IPS-18c (cell line): ENCODE results near the gene POLR1H.
A peak's percentile ranks its signal among the peaks of the same experiment; 100 is the strongest.

ENCODE experiments used
- H3K4me3 ChIP-seq: 2 replicates; pipeline ENCODE4 v1.7.0; 2013; ENCODE audit warnings: low read depth, mild to moderate bottlenecking, low read length, moderate library complexity; ENCODE audit not compliant: insufficient read depth
- H3K9me3 ChIP-seq: one replicate; pipeline ENCODE4 v1.6.1; 2013; ENCODE audit warnings: mild to moderate bottlenecking, low read length, moderate library complexity; ENCODE audit not compliant: control insufficient read depth, insufficient read depth

POLR1H gene

DNA sequence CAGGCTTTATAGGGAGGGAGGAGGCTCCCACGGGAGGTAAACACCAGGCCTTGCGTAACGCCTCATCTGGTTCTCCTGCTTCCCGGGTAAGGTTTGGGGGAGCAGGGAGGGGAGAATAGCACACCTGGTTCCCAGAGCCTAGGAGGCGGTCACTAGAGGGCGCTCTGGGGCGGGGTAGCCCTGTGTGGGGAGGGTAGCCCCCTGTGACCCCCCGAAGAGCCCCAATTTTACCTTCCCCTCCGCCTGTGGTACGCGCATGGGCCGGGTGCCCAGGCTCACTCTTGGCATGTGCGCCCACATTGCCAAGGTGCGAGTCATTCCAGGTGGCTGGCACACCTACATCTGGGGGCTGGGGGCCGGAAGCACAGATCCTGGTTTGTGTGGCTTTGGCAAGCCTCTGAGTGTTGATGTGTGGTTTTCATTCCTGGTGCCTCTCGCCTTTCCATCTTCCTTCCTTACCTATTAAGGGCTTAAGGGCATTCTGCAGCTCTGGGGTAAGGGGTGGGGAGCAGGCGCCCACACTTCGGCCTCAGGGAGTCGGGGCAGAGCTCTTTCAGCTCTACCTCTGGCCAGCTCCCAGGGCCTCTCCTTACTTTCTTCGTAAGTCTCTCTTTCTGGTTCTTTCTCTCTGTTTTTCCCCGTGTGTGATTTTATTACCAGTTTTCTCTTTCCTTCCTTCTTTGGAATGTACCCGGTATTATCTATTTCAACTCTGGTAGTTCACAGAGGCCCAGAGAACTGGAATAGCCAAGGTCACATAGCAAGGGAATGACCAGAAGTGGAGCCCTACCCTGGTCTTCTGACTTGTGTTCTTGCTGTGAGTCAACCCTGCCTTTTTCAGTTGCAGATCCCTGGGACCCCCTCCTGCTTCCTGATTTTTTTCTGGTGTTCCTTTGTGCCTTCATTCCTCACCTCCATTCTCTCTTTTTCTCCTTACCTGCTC lies 15.0 kb downstream of the POLR1H start:
- Histone ChIP-seq H3K4me3 (peak overlapping the region; percentile 75), H3K9me3 (no peaks in the 10 kb centered on the region)

DNA sequence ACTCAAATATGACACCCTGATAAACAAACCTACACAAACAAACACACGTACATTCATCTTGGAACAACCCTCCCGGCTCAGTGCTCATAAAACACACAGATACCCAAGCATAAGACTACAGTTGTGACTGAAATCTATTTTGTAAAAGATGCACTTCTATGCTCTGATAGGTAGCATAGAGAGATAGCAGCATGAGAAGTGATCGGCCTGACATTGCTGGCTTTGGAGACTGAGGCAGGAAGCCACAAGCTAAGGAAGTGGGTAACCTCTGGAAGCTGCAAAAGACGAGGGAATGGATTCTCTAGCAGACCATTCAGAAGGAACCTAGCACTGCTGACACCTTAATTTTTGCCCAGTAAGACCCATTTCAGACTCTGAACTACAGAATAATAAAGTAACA lies 16.2 kb downstream of the POLR1H start:
- H3K4me3 ChIP-seq, result no peak overlapping the region

DNA sequence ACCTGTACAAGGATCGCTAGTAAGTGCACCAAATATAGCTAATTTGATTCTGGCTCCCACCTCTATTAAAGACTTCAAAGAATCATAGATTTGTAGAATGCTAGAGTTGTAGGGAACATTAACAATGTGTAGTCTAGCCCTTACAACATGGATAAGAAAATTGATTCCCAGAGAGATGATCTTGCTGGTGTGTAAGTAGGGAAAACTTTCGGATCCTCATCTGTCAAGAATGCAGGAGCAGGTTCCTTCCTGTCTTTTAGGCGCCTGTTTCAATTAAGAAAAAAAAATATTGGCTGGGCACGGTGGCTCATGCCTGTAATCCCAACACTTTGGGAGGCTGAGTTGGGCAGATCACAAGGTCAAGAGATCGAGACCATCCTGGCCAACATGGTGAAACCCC lies 26.8 kb downstream of the POLR1H start:
- Histone ChIP-seq H3K4me3 (no peak overlapping the region), H3K9me3 (peaks cover 2% of the 10 kb centered on the region)

More for the DNA sequence above, 16.2 kb downstream of the POLR1H start:
- no peaks in the 10 kb centered on the region for H3K9me3 ChIP-seq

- no peak overlapping the region for H3K4me3 ChIP-seq
- peaks cover 2% of the 10 kb centered on the region for H3K9me3 ChIP-seq
Observed at GRCh38 chr6:30091577-30092381, 30.7 kb downstream of the POLR1H start.

- no peaks in the 10 kb centered on the region for H3K9me3 ChIP-seq
- H3K4me3 ChIP-seq, result no peak overlapping the region
Observed at GRCh38 chr6:30092852-30093543, 31.9 kb downstream of the POLR1H start.

DNA sequence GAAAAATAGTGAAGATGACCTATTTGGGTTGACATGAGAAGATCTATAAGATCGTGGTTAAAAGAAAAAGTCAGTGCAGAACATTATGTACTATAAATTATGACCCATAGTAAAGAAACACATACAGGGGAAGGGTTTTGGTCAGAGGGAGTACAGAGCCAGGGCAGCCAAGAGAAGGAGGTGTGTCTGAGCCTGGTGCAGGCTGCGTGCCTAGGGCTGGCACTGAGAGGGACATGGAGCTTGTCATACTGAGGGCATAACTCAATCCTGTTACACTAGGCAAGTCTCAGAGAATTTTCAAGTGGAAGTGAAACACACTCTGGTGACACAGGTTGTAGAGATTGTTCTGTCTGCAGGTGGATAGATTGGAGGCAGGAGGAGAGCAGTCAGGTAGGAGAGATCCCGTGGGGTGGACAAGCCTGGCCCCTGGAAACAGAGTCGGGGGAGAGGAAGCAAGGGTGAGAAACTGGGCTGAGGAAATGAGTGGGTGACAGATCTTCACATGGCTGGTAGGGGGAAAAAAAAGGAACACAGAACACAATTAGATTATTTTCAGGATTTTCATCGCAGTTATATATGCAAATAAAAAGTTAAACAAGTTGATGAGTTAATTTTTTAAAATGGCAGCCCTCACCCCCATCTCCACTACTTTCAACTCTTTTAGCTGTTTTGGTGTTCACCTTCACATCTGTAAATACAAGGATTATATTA lies 33.0 kb downstream of the POLR1H start:
- H3K4me3 ChIP-seq, result no peak overlapping the region
- H3K9me3 ChIP-seq, result no peaks in the 10 kb centered on the region

DNA sequence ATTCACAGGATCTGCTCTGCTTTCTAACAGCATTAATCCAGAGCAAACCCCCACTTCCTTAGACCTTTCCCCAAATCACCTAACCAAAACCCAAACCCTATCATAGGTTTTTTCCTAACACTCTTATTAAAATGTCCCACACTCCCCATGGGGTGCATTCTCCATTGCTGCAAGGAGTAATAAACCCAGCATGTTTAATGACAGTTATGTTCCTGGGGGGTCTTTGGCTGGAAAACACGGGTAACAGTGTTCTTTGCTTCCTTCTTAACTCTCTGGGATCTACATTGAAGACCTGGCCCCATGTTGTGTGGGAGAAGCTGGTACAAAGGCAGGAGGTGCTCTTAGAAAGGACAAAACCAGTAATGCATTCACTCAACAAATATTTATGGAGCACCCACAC lies 35.8 kb downstream of the POLR1H start:
- Histone ChIP-seq H3K4me3 (no peak overlapping the region), H3K9me3 (no peaks in the 10 kb centered on the region)

DNA sequence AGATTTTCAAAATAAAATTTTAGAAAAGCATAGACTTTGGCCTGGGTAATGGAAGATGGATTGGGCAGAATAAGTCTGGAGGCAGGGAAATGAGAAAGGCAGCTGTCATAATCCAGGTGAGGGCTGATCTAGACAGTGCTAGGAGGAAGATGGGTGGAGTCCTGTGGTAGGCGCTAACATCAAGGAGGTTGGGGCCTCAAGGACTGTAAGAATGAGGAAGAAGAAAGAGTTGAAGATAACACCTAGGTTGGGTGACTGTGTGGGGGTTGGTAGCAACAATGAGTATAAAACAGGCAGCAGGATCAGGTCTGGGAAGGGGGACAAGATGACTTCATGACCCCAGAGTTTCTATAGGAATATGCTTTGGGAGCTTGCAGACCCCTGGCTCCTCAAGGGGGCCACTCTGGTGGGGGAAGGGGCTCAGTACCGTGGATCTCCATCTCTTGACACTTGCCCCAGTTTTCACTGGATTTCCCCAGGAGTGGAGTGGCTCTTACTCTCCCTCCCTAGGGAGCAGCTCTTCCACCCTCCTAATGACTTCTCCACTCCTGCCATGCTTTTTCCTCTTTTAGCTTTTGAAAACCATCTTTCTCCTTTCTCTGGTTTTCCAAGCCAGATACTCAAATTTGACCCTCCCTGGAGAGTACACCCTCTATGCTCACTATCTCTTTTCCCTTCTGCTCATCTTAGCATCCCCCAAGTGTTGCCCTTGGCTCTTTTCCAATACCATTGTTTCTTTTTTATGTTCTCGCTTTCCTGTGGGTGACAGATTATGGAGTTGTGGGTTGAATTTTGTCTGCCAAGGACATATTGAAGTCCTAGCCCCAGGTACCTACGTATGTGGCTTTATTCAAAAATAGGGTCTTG lies 37.1 kb downstream of the POLR1H start:
- no peaks in the 10 kb centered on the region for H3K9me3 ChIP-seq
- no peak overlapping the region for H3K4me3 ChIP-seq

DNA sequence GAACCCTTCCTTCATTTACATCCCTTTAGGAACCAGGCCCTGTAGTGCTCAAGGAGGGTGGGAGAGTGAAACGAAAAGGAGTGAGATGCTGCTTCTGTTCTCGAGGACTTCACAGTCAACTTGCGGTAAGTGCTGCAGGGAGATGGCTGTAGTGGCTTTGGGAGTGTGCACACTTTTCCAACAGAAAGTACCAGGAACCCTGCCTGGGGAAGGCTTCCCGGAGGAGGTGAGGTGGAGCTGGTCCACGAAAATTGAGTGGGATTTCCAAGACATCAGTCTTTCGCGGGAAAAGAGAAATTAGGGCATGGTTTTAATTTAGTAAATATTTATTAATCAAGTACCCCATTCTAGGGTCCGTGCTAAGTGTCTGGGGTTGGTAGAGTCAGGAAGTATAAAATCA lies 39.1 kb downstream of the POLR1H start:
- no peaks in the 10 kb centered on the region for H3K9me3 ChIP-seq
- no peak overlapping the region for H3K4me3 ChIP-seq

DNA sequence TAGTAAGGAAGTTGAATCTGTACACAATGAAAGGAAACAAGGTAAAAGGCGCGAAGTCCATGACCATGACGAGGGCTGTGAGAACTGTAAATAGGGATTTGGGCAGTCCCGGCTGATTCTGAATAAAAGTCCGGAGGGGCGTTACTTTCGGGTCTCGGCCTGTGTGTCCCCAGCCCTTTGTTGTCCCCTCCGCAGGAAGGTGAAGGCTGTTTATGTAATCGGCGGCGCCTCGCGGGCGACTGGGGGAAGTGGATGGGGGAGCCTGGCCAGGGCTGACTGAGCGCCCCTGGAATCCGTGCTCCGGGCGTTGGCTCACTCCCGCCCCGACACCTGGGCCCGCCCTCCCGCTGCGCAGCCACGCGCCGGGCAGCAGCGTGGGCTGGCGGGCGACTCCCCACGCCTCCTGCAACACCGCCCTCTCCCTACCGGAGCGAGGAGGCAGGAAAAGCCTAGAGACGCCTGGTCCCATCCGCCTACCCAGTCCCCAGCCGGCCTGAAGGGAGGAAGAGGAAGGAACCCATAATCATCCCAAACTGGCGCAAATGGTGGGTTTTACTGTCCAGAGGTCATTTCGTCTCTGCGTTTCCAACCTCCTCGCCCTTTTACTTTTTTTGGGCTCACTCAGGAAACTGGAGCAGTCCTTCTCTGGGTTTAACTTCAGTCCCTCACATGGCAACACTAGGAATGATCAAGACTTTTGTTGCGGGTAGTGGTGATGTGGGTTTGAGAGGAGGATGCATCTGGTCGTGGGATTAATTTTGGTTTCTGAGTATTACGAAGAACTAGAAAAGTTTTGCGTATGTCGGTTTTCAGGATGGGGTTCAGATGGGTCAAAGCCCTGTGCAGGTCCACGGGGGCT lies 39.7 kb downstream of the POLR1H start:
- H3K4me3 ChIP-seq, result peak overlapping the region; percentile 51

GRCh38 chr6:30101444-30102413 lies 40.7 kb downstream of the POLR1H start:
- H3K9me3 ChIP-seq, result no peaks in the 10 kb centered on the region
- H3K4me3 ChIP-seq, result peak overlapping the region; percentile 51

More for the DNA sequence above, 39.7 kb downstream of the POLR1H start:
- H3K9me3 ChIP-seq, result no peaks in the 10 kb centered on the region

DNA sequence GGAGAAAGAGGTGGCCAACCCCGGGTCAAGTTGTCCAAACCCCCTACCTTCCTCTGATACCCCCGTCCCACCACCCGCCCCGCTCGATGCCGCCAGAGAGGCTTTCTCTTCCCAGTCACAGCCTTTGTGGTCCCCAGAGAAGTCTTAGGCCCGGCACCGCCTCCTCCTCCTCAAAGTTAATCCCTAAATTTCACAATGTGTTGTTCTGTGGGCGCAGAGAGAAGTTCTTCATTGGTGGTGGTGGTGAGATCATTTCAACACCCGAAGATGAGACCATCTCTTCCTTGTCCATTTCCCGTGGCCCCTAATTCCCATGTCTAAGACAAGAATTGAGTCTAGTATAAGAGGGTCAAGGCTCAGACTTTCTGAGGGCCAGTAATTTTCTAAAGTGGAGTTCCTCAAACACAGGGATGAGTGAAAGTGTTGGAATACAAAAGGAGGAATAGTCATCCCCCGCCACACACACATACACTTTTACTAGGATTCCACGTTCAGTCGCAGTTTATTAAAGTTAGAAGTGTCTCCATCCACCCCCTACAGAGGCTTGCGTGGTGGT lies 41.4 kb downstream of the POLR1H start:
- Histone ChIP-seq H3K9me3 (no peaks in the 10 kb centered on the region), H3K4me3 (peak overlapping the region; percentile 51; the same call in 1 of the 2 replicates)

GRCh38 chr6:30102970-30103871 lies 42.2 kb downstream of the POLR1H start:
- no peaks in the 10 kb centered on the region for H3K9me3 ChIP-seq

More at GRCh38 chr6:30102970-30103871, 42.2 kb downstream of the POLR1H start:
- peak overlapping the region; percentile 29; the same call in 1 of the 2 replicates for H3K4me3 ChIP-seq
